Transverse colon (tissue), 4 donors: Measurements from ENCODE around the gene RNF13. TPM values are rescaled to one million over a fixed set of nuclear protein-coding genes. Genes with fewer than 3 reads are reported as not detected.

Source experiments
- DNase-seq: peaks from one replicate; pipeline ENCODE4 v3.0.0-alpha.2; 2019
- H3K27ac ChIP-seq, 4 donors: fragments of 200-600 bp; sonication (generic); 2 replicates each; pipeline ENCODE4 v1.5.1; 2016 to 2018; ENCODE audit warnings: inconsistent platforms in 4 of 4
- H3K27me3 ChIP-seq: fragments of 200-600 bp; sonication (generic); 2 replicates; pipeline ENCODE4 v1.5.1; 2017; ENCODE audit warnings: inconsistent platforms
- H3K36me3 ChIP-seq, 4 donors: fragments of 200-600 bp; sonication (generic); 2 replicates each; pipeline ENCODE4 v1.5.1; 2017 to 2019; ENCODE audit warnings: inconsistent platforms in 4 of 4
- H3K4me1 ChIP-seq, 4 donors: fragments of 200-600 bp; sonication (generic); 2 replicates each; pipeline ENCODE4 v1.5.1; 2017 to 2020; ENCODE audit warnings: inconsistent platforms in 4 of 4
- H3K4me3 ChIP-seq, 4 donors: fragments of 200-600 bp; sonication (generic); 1 replicate in 1 of 4; 2 replicates in 3 of 4; pipeline versions ENCODE4 v1.5.1 to v1.6.1; 2017 to 2019; ENCODE audit warnings: inconsistent platforms in 4 of 4
- H3K9me3 ChIP-seq, 2 donors: fragments of 200-600 bp; sonication (generic); 2 replicates each; pipeline ENCODE4 v1.5.1; 2017 to 2019; ENCODE audit warnings: inconsistent platforms in 2 of 2
- CTCF ChIP-seq, 5 experiments: fragments of 200-600 bp in 3 of 5; fragments of 450-650 bp in 2 of 5; sonication (generic) in 3 of 5; IDR thresholded peaks; 1 replicate in 2 of 5; 2 replicates in 3 of 5; pipeline ENCODE4 v1.5.1; 2016 to 2017; ENCODE audit warnings: antibody characterized with exemption in 5 of 5, inconsistent platforms in 3 of 5, mild to moderate bottlenecking in 2 of 5, moderate library complexity in 1 of 5
- EP300 ChIP-seq: sonication (generic); formaldehyde crosslinking; IDR thresholded peaks from one replicate; pipeline ENCODE4 v1.6.1; 2017; ENCODE audit warnings: antibody characterized with exemption, low read depth
- POLR2A ChIP-seq: fragments of 450-650 bp; IDR thresholded peaks from one replicate; pipeline ENCODE4 v1.6.1; 2016; ENCODE audit warnings: antibody characterized with exemption, mild to moderate bottlenecking, moderate library complexity
- POLR2AphosphoS5 ChIP-seq, 3 donors: sonication (generic); formaldehyde crosslinking; IDR thresholded peaks; one replicate each; pipeline ENCODE4 v1.6.1; 2016; ENCODE audit warnings: antibody characterized with exemption in 3 of 3
- WGBS, 2 donors: methylation state at CpG; one replicate each; pipeline ENCODE4 v1.1.5; 2018; ENCODE audit warnings: low coverage in 1 of 2; 5-methylcytosine and 5-hydroxymethylcytosine counted together
- in situ Hi-C, 4 donors: fragments of 200-750 bp; cut with MboI; loops; one replicate each; pipeline versions ENCODE4 v1.15.0 to v1.15.1; 2017; ENCODE audit warnings: low sequenced_read_pairs in 3 of 4, low pct_ligation_motif_present in 1 of 4, low pct_unique_long_range_greater_than_20kb in 1 of 4
- intact Hi-C: fragments of 100-400 bp; cut with DNase I; formaldehyde crosslinking; loops from one replicate; pipeline ENCODE4 v1.15.1; 2023; ENCODE audit warnings: low total_unique reads
- total RNA-seq, 4 donors: library from RNA; depleted of rRNA; stranded (reverse); fragments of >200 nt; gene quantifications; one replicate each; pipeline ENCODE4 v1.1.0, GENCODE V29; 2016

The RNF13 gene
- total RNA-seq, 4 donors from 2014 or later: 18.3 to 68.6 (median 42.8) TPM

GRCh38 chr3:149965278-149965677 is 152.3 kb downstream of the RNF13 start:
- Histone ChIP-seq H3K36me3 (no peaks in the 10 kb centered on the region), H3K4me1 (peaks cover 0 to 31% (median 16%) of the 10 kb centered on the region in 4 donors), H3K27me3 (no peaks in the 10 kb centered on the region), H3K9me3 (no peaks in the 10 kb centered on the region), H3K4me3 (no peak overlapping the region), H3K27ac (no peak overlapping the region)
- TF ChIP-seq EP300 (no peak), POLR2A (no peak), CTCF (IDR thresholded peaks at IDR 0.05) (no peak), POLR2AphosphoS5 (IDR thresholded peaks at IDR 0.05) (no peak)
- in situ Hi-C loops: loop anchor here (25.0 kb wide), 4 partner anchors 222 to 547 kb away; partner anchors contain the start of gene TSC22D2 (in 1 of the 4)
- intact Hi-C loops: no loop called here
- no peak for DNase-seq

- peaks cover 3% of the 10 kb centered on the region for H3K27me3 ChIP-seq
- peaks cover 0 to 36% (median 21%) of the 10 kb centered on the region in 4 donors for H3K4me1 ChIP-seq
- H3K4me3 ChIP-seq: no peak overlapping the region
- H3K27ac ChIP-seq: no peak overlapping the region
- 19 to 27% methylated on average over 9 of the region's 9 CpGs for WGBS, 2 donors
- in situ Hi-C loops (loop anchor here (25.0 kb wide), 4 partner anchors 220 to 545 kb away; partner anchors contain the start of gene TSC22D2 (in 1 of the 4)), intact Hi-C loops (loop anchor here (2.0 kb wide), 1 partner anchor 218 kb away; no protein-coding TSS in a partner anchor)
- DNase-seq: no peak
- H3K9me3 ChIP-seq: no peaks in the 10 kb centered on the region
- no peaks in the 10 kb centered on the region for H3K36me3 ChIP-seq
- no peak for TF ChIP-seq EP300
- no peak for TF ChIP-seq POLR2A
- no peak for TF ChIP-seq POLR2AphosphoS5 (IDR thresholded peaks at IDR 0.05)
- TF ChIP-seq CTCF (IDR thresholded peaks at IDR 0.05): peak; percentile 60 to 62 (median 61)
Observed at GRCh38 chr3:149967086-149967685, 154.2 kb downstream of the RNF13 start.

- 78 to 89% methylated on average over 8 of the region's 8 CpGs for WGBS, 2 donors
- DNase-seq: no peak
- Histone ChIP-seq H3K27me3 (peaks cover 3% of the 10 kb centered on the region), H3K36me3 (no peaks in the 10 kb centered on the region), H3K4me1 (peaks cover 0 to 37% (median 24%) of the 10 kb centered on the region in 4 donors), H3K9me3 (no peaks in the 10 kb centered on the region), H3K4me3 (no peak overlapping the region), H3K27ac (peak overlapping the region in 1 of 4 donors; percentile 96)
- in situ Hi-C loops (loop anchor here (25.0 kb wide), 4 partner anchors 219 to 544 kb away; partner anchors contain the start of gene TSC22D2 (in 1 of the 4)), intact Hi-C loops (no loop called here)
- TF ChIP-seq POLR2A (no peak), EP300 (no peak), CTCF (IDR thresholded peaks at IDR 0.05) (no peak), POLR2AphosphoS5 (IDR thresholded peaks at IDR 0.05) (no peak)
Observed at GRCh38 chr3:149968216-149968615, 155.2 kb downstream of the RNF13 start.

- TF ChIP-seq CTCF (IDR thresholded peaks at IDR 0.05) (peak in 1 of 5 experiments; percentile 12), POLR2AphosphoS5 (IDR thresholded peaks at IDR 0.05) (peak; percentile 12 to 40 (median 15)), EP300 (no peak), POLR2A (no peak)
- WGBS, 2 donors: 29 to 38% methylated on average over 12 to 15 of the region's 15 CpGs
- in situ Hi-C loops: loop anchor here (25.0 kb wide), 4 partner anchors 218 to 543 kb away; partner anchors contain the start of gene TSC22D2 (in 1 of the 4)
Observed at GRCh38 chr3:149969110-149969939, 156.3 kb downstream of the RNF13 start.

More at GRCh38 chr3:149969110-149969939, 156.3 kb downstream of the RNF13 start:
- intact Hi-C loops: no loop called here
- Histone ChIP-seq H3K36me3 (no peaks in the 10 kb centered on the region), H3K4me1 (peaks cover 0 to 36% (median 22%) of the 10 kb centered on the region in 4 donors), H3K9me3 (no peaks in the 10 kb centered on the region), H3K4me3 (peak overlapping the region; percentile 48 to 98 (median 92)), H3K27me3 (peaks cover 3% of the 10 kb centered on the region), H3K27ac (peak overlapping the region; percentile 89 to 98 (median 94))
- peak; percentile 31 for DNase-seq
